ENCODE data around the gene RPL10A. TPM values are rescaled to one million over a fixed set of nuclear protein-coding genes. Genes with fewer than 3 reads are reported as not detected.

RPL10A gene
- total and polyA plus RNA-seq, 2 of the 13 experiments (the other 11 are each of a cell fraction or from before 2014, with no cell fraction given) = 1,854 to 2,726 TPM

GRCh38 chr6:35497571-35498421, 29.6 kb downstream of the RPL10A start (continued):
- TF ChIP-seq CSRNP1 (CRISPR knock-in tag; IDR thresholded peaks at IDR 0.05) (peak; percentile 96), ZNF496 (CRISPR knock-in tag; IDR thresholded peaks at IDR 0.05; ENCODE audit: insufficient replicate concordance) (no peak), SP2 (CRISPR knock-in tag; IDR thresholded peaks at IDR 0.05) (no peak), MLLT10 (CRISPR knock-in tag; IDR thresholded peaks at IDR 0.05) (no peak), ZNF598 (CRISPR knock-in tag; IDR thresholded peaks at IDR 0.05; ENCODE audit: borderline replicate concordance) (peak; percentile 50; the same call in 1 of the 2 replicates), KLF16 (CRISPR knock-in tag; IDR thresholded peaks at IDR 0.05) (peak; percentile 63 to 83; a peak in 2 of 4 replicates), ZNF335 (CRISPR knock-in tag; IDR thresholded peaks at IDR 0.05) (no peak), PAWR (CRISPR knock-in tag; IDR thresholded peaks at IDR 0.05; ENCODE audit: borderline replicate concordance) (no peak), GATA4 (IDR thresholded peaks at IDR 0.05; ENCODE audit: borderline replicate concordance, low read depth) (no peak), EZH2 (conservative IDR thresholded peaks at IDR 0.05; ENCODE audit: low read depth, low read length) (no peak), MZF1 (CRISPR knock-in tag; IDR thresholded peaks at IDR 0.05; ENCODE audit: borderline replicate concordance) (no peak), ZBTB7B (CRISPR knock-in tag; IDR thresholded peaks at IDR 0.05) (peak; percentile 30; the same call in 1 of the 2 replicates), RBM39 (IDR thresholded peaks at IDR 0.05; ENCODE audit: low read depth, low read length, poor library complexity, severe bottlenecking) (peak; percentile 94), ZNF10 (CRISPR knock-in tag; IDR thresholded peaks at IDR 0.05; ENCODE audit: borderline replicate concordance, low read depth) (no peak), ZNF24 (IDR thresholded peaks at IDR 0.05) (no peak), ZNF780A (CRISPR knock-in tag; IDR thresholded peaks at IDR 0.05) (no peak), ZGPAT (CRISPR knock-in tag; IDR thresholded peaks at IDR 0.05) (peak; percentile 86), ZNF570 (CRISPR knock-in tag; IDR thresholded peaks at IDR 0.05; ENCODE audit: borderline replicate concordance) (no peak), ZNF430 (CRISPR knock-in tag; IDR thresholded peaks at IDR 0.05) (peak; percentile 99), ZNF280B (CRISPR knock-in tag; IDR thresholded peaks at IDR 0.05; ENCODE audit: borderline replicate concordance) (peak; percentile 78; the same call in 1 of the 2 replicates), SIX4 (CRISPR knock-in tag; IDR thresholded peaks at IDR 0.05) (peak; percentile 22; the same call in 1 of the 2 replicates), ZKSCAN8 (CRISPR knock-in tag; IDR thresholded peaks at IDR 0.05; ENCODE audit: borderline replicate concordance) (no peak), SMAD3 (CRISPR knock-in tag; IDR thresholded peaks at IDR 0.05) (no peak), CEBPG (CRISPR knock-in tag; IDR thresholded peaks at IDR 0.05) (no peak), ZNF589 (CRISPR knock-in tag; conservative IDR thresholded peaks at IDR 0.05) (peak; percentile 91; the same call in 1 of the 2 replicates), ZNF850 (CRISPR knock-in tag; conservative IDR thresholded peaks at IDR 0.05) (0 out of 2 replicates have a peak, but pooled peaks have one; percentile 62)
